WERI-Rb-1 (cell line): ENCODE measurements around the gene EEFSEC.

Source experiments
- DNase-seq: peaks from one replicate; pipeline ENCODE4 v3.0.0-alpha.2; 2020
- H3K27ac ChIP-seq: fragments of 250-450 bp; sonication (Bioruptor Pico); 2 replicates; pipeline ENCODE4 v1.5.1; 2020; ENCODE audit warnings: mild to moderate bottlenecking, moderate library complexity
- H3K27me3 ChIP-seq: fragments of 250-450 bp; sonication (Bioruptor Pico); 2 replicates; pipeline ENCODE4 v1.5.1; 2021; ENCODE audit warnings: mild to moderate bottlenecking, low read depth, moderate library complexity; ENCODE audit not compliant: insufficient read depth, severe bottlenecking
- H3K36me3 ChIP-seq: fragments of 250-450 bp; sonication (Bioruptor Pico); 2 replicates; pipeline ENCODE4 v1.5.1; 2020; ENCODE audit warnings: mild to moderate bottlenecking, moderate library complexity
- H3K4me3 ChIP-seq: 2 replicates; pipeline ENCODE4 v1.5.1; 2011; ENCODE audit warnings: low read depth, mild to moderate bottlenecking, control low read depth, low read length
- H3K9me3 ChIP-seq: fragments of 250-450 bp; sonication (Bioruptor Pico); 2 replicates; pipeline ENCODE4 v1.5.1; 2021; ENCODE audit warnings: mild to moderate bottlenecking, moderate library complexity; ENCODE audit not compliant: severe bottlenecking
- CTCF ChIP-seq: IDR thresholded peaks from 2 replicates; pipeline ENCODE4 v1.5.1; 2011; ENCODE audit warnings: low read depth, mild to moderate bottlenecking, control low read depth, inconsistent platforms, low read length

EEFSEC gene

GRCh38 chr3:128353361-128353965, 200.2 kb downstream of the EEFSEC start:
- H3K27ac ChIP-seq = no peak overlapping the region
- no peaks in the 10 kb centered on the region for H3K9me3 ChIP-seq
- H3K27me3 ChIP-seq = no peaks in the 10 kb centered on the region
- H3K36me3 ChIP-seq = no peaks in the 10 kb centered on the region
- no peak for TF ChIP-seq CTCF
- DNase-seq = no peak
- no peak overlapping the region for H3K4me3 ChIP-seq

- Histone ChIP-seq H3K36me3 (no peaks in the 10 kb centered on the region), H3K9me3 (no peaks in the 10 kb centered on the region), H3K4me3 (no peak overlapping the region), H3K27ac (no peak overlapping the region), H3K27me3 (no peaks in the 10 kb centered on the region)
- no peak for TF ChIP-seq CTCF
- no peak for DNase-seq
Measured at GRCh38 chr3:128353991-128354687, 200.9 kb downstream of the EEFSEC start.

DNA sequence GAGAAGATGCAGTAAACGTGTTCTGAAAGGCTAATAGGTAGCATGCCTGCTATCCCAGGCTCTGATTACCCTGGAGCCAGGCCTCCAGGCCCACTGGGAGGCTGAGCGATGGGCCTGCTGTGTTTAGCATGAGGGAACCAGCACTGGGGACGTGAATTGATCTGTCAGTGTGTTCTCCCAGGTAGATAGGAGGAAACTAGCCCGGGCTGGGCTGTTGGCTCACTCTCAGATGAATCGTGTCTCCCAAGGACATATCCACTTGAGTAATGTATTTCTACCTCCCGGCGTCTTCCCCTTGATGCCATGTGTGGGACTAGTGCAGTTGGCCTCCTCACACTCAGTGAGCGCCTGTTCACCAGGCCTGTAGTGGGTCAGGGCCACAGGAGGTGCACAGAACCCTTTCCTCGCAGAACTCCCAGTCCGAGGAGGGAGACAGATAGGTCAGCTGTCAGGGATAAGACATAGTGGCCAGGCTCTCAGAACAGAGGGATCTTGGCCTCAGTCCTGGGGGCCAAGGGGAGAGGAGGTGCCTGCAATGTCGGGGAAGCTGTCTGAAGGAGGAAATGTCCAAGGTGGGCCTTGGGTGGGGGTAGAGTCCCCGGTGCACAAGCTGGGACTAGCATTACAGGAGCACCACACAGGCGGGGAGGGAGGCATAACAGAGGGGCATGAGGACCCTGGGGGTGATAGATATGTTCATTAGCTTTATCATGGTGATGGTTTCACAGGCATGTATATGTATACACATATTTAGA, 201.7 kb downstream of the EEFSEC start:
- no peaks in the 10 kb centered on the region for H3K9me3 ChIP-seq
- H3K4me3 ChIP-seq = no peak overlapping the region
- H3K36me3 ChIP-seq = no peaks in the 10 kb centered on the region
- no peaks in the 10 kb centered on the region for H3K27me3 ChIP-seq
- no peak overlapping the region for H3K27ac ChIP-seq
- DNase-seq = no peak
- no peak for TF ChIP-seq CTCF

DNA sequence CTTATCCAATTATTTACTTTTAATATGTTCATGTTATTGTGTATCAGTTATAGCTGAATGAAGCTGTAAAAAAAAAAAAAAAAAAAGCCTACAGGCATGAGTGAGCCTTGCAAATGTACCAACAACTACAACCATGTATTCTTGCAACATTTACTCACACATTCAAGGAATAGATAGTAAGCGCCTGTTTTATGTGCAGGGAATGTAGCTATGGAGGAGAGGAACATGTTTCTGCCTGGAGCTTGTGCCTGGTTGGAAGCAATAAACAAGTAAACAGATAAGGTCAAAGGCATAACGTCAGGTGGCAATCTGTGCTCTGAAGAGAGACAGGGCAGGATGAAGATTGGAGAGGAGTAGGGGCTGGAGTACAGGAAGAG, 202.2 kb downstream of the EEFSEC start:
- no peaks in the 10 kb centered on the region for H3K9me3 ChIP-seq
- no peaks in the 10 kb centered on the region for H3K36me3 ChIP-seq
- no peak for DNase-seq
- H3K27ac ChIP-seq = no peak overlapping the region
- no peak overlapping the region for H3K4me3 ChIP-seq
- no peaks in the 10 kb centered on the region for H3K27me3 ChIP-seq
- no peak for TF ChIP-seq CTCF

- H3K27ac ChIP-seq = no peak overlapping the region
- no peaks in the 10 kb centered on the region for H3K36me3 ChIP-seq
- H3K9me3 ChIP-seq = no peaks in the 10 kb centered on the region
- no peak for DNase-seq
- no peak for TF ChIP-seq CTCF
- H3K27me3 ChIP-seq = no peaks in the 10 kb centered on the region
- H3K4me3 ChIP-seq = no peak overlapping the region
Measured at GRCh38 chr3:128356822-128357221, 203.5 kb downstream of the EEFSEC start.
